K562 (cell line): ENCODE measurements around the gene APOBEC3G. TPM values are rescaled to one million over a fixed set of nuclear protein-coding genes. Genes with fewer than 3 reads are reported as not detected.

Experiments
- CBX5 ChIP-seq: IDR thresholded peaks from 2 replicates; pipeline ENCODE4 v1.6.1; 2014; ENCODE audit warnings: low read depth, borderline replicate concordance
- EP400 ChIP-seq: fragments of 450-650 bp; IDR thresholded peaks from 2 replicates; pipeline ENCODE4 v1.6.1; 2017; ENCODE audit warnings: antibody characterized with exemption, mild to moderate bottlenecking, moderate library complexity
- FOS ChIP-seq: IDR thresholded peaks from 3 replicates; pipeline ENCODE4 v1.6.1; 2011; ENCODE audit not compliant: insufficient read length; ENCODE audit errors: extremely low read depth
- RAD51 ChIP-seq: fragments of 450-650 bp; IDR thresholded peaks from 2 replicates; pipeline ENCODE4 v1.7.1; 2016; ENCODE audit warnings: low read depth, mild to moderate bottlenecking, borderline replicate concordance
- ZBTB8A ChIP-seq: fragments of 450-650 bp; IDR thresholded peaks from 2 replicates; pipeline ENCODE4 v1.6.1; 2018; ENCODE audit warnings: mild to moderate bottlenecking, moderate library complexity; ENCODE audit not compliant: partially characterized antibody
- ZFPM2 ChIP-seq: fragments of 250-450 bp; sonication (Bioruptor Pico); IDR thresholded peaks from 2 replicates; pipeline ENCODE4 v1.5.1; 2022; ENCODE audit warnings: mild to moderate bottlenecking
- ZNF644 ChIP-seq: fragments of 200-800 bp; sonication (Bioruptor generic); IDR thresholded peaks from 2 replicates; pipeline ENCODE4 v1.6.1; 2016; ENCODE audit warnings: low read depth, missing genetic modification characterization, missing compliant biosample characterization
- polyA plus RNA-seq, 8 experiments: library from polyadenylated mRNA; depleted of rRNA in 4 of 8; stranded (reverse) in 5 of 8; unstranded in 3 of 8; fragments of >200 nt; fragmentation: Nextera tagmentation in 2 of 8; fragmentation: Illumina TruSeq in 1 of 8; extraction: Ambion mirVana in 2 of 8; extraction: Trizol in 1 of 8; gene quantifications; 2 replicates each; pipeline versions ENCODE4 v1.2.1 to v1.2.3, GENCODE V29; 2011 to 2014; ENCODE audit warnings: inconsistent platforms in 1 of 8, missing spikeins in 1 of 8
- small RNA-seq: library from RNA; depleted of rRNA; stranded (forward); fragments of <200 nt; gene quantifications from one replicate; pipeline ENCODE3, GENCODE V24; 2014
- total RNA-seq, 7 experiments: library from RNA; depleted of rRNA in 6 of 7; stranded (reverse); fragments of >200 nt in 6 of 7; fragmentation: Illumina TruSeq in 2 of 7; extraction: Trizol in 2 of 7; gene quantifications; 2 replicates each; pipeline versions ENCODE4 v1.2.1 to v1.2.3, GENCODE V29; 2011 to 2021; ENCODE audit warnings: low replicate concordance in 1 of 7

APOBEC3G gene
- total and polyA plus RNA-seq, 9 of the 15 experiments (the other 6 are each of a cell fraction or from before 2014, with no cell fraction given): 5.2 to 20.8 (median 11.4) TPM

- TF ChIP-seq RAD51 (no peak), CBX5 (no peak), ZNF644 (tag) (no peak), EP400 (no peak), ZFPM2 (CRISPR knock-in tag) (no peak), FOS (no peak), ZBTB8A (no peak)
Observed at GRCh38 chr22:39136317-39136716, 59.2 kb downstream of the APOBEC3G start (continued).

Small RNA genes lying within 50 kb of the gene (small RNA-seq; reads per million reads assigned to genes)
- not detected for gene AL022318.2
- not detected for gene COX5BP7

Other genes starting within 250 kb of the APOBEC3G start
Only the 7 nearest of the 11 such genes appear.
- gene APOBEC3A, start 119.7 kb upstream of the APOBEC3G start, total RNA-seq (2014; rRNA removed): not detected in 2 replicates
- gene APOBEC3A, start 119.7 kb upstream of the APOBEC3G start, total RNA-seq (2014; rRNA removed; fragmentation: Illumina TruSeq; extraction: Trizol): not detected in 2 replicates
- not detected in 2 replicates for gene APOBEC3A, start 119.7 kb upstream of the APOBEC3G start, total RNA-seq (2015; rRNA removed; fragmentation: Illumina TruSeq; extraction: Trizol)
- not detected in 2 replicates for gene APOBEC3A, start 119.7 kb upstream of the APOBEC3G start, total RNA-seq (2021)
- gene APOBEC3A, start 119.7 kb upstream of the APOBEC3G start, polyA plus RNA-seq (2011; rRNA removed): not detected in 2 replicates
- not detected in 2 replicates for gene APOBEC3A, start 119.7 kb upstream of the APOBEC3G start, polyA plus RNA-seq (2014; fragmentation: Illumina TruSeq; extraction: Trizol)
- under 1 TPM in 1 of 2 experiments, not detected in 1; 0.04 TPM for gene APOBEC3A, start 119.7 kb upstream of the APOBEC3G start, polyA plus RNA-seq (2014; fragmentation: Nextera tagmentation; extraction: Ambion mirVana)
- not detected in 2 replicates for gene APOBEC3A, start 119.7 kb upstream of the APOBEC3G start, polyA plus RNA-seq (2014; rRNA removed)
- 29.3 and 38.4 TPM in 2 replicates for gene APOBEC3B, start 94.9 kb upstream of the APOBEC3G start, total RNA-seq (2014; rRNA removed)
- 6.6 and 6.8 TPM in 2 replicates for gene APOBEC3B, start 94.9 kb upstream of the APOBEC3G start, total RNA-seq (2014; rRNA removed; fragmentation: Illumina TruSeq; extraction: Trizol)
- gene APOBEC3B, start 94.9 kb upstream of the APOBEC3G start, total RNA-seq (2015; rRNA removed; fragmentation: Illumina TruSeq; extraction: Trizol): 5.9 and 7.1 TPM in 2 replicates
- 43.2 and 43.6 TPM in 2 replicates for gene APOBEC3B, start 94.9 kb upstream of the APOBEC3G start, total RNA-seq (2021)
- 16.7 and 39.5 TPM in 2 replicates for gene APOBEC3B, start 94.9 kb upstream of the APOBEC3G start, polyA plus RNA-seq (2011; rRNA removed)
- 57.9 and 62.9 TPM in 2 replicates for gene APOBEC3B, start 94.9 kb upstream of the APOBEC3G start, polyA plus RNA-seq (2014; fragmentation: Illumina TruSeq; extraction: Trizol)
- 100 to 1,000 TPM; 160 to 166 TPM for gene APOBEC3B, start 94.9 kb upstream of the APOBEC3G start, polyA plus RNA-seq (2014; fragmentation: Nextera tagmentation; extraction: Ambion mirVana)
- 49.5 and 58.1 TPM in 2 replicates for gene APOBEC3B, start 94.9 kb upstream of the APOBEC3G start, polyA plus RNA-seq (2014; rRNA removed)
- gene APOBEC3C, start 63.0 kb upstream of the APOBEC3G start, total RNA-seq (2014; rRNA removed): 12.4 and 15.1 TPM in 2 replicates
- 14.4 and 15.6 TPM in 2 replicates for gene APOBEC3C, start 63.0 kb upstream of the APOBEC3G start, total RNA-seq (2014; rRNA removed; fragmentation: Illumina TruSeq; extraction: Trizol)
- gene APOBEC3C, start 63.0 kb upstream of the APOBEC3G start, total RNA-seq (2015; rRNA removed; fragmentation: Illumina TruSeq; extraction: Trizol): 15.8 and 15.9 TPM in 2 replicates
- 90.1 and 90.9 TPM in 2 replicates for gene APOBEC3C, start 63.0 kb upstream of the APOBEC3G start, total RNA-seq (2021)
- 44.4 and 54.7 TPM in 2 replicates for gene APOBEC3C, start 63.0 kb upstream of the APOBEC3G start, polyA plus RNA-seq (2011; rRNA removed)
- 116 and 118 TPM in 2 replicates for gene APOBEC3C, start 63.0 kb upstream of the APOBEC3G start, polyA plus RNA-seq (2014; fragmentation: Illumina TruSeq; extraction: Trizol)
- gene APOBEC3C, start 63.0 kb upstream of the APOBEC3G start, polyA plus RNA-seq (2014; fragmentation: Nextera tagmentation; extraction: Ambion mirVana): 100 to 1,000 TPM; 226 to 285 TPM
- gene APOBEC3C, start 63.0 kb upstream of the APOBEC3G start, polyA plus RNA-seq (2014; rRNA removed): 55.5 and 59.8 TPM in 2 replicates
- 4.3 and 6.4 TPM in 2 replicates for gene APOBEC3D, start 56.1 kb upstream of the APOBEC3G start, total RNA-seq (2014; rRNA removed)
- 3.0 and 3.7 TPM in 2 replicates for gene APOBEC3D, start 56.1 kb upstream of the APOBEC3G start, total RNA-seq (2014; rRNA removed; fragmentation: Illumina TruSeq; extraction: Trizol)
- gene APOBEC3D, start 56.1 kb upstream of the APOBEC3G start, total RNA-seq (2015; rRNA removed; fragmentation: Illumina TruSeq; extraction: Trizol): 6.4 and 6.8 TPM in 2 replicates
- gene APOBEC3D, start 56.1 kb upstream of the APOBEC3G start, total RNA-seq (2021): 9.1 and 9.6 TPM in 2 replicates
- gene APOBEC3D, start 56.1 kb upstream of the APOBEC3G start, polyA plus RNA-seq (2011; rRNA removed): 5.1 and 6.0 TPM in 2 replicates
- gene APOBEC3D, start 56.1 kb upstream of the APOBEC3G start, polyA plus RNA-seq (2014; fragmentation: Illumina TruSeq; extraction: Trizol): 6.6 and 7.4 TPM in 2 replicates
- gene APOBEC3D, start 56.1 kb upstream of the APOBEC3G start, polyA plus RNA-seq (2014; fragmentation: Nextera tagmentation; extraction: Ambion mirVana): 1 to 10 TPM; 4.7 to 8.4 TPM
- 4.4 and 6.0 TPM in 2 replicates for gene APOBEC3D, start 56.1 kb upstream of the APOBEC3G start, polyA plus RNA-seq (2014; rRNA removed)
- 1.6 and 2.4 TPM in 2 replicates for gene APOBEC3F, start 36.4 kb upstream of the APOBEC3G start, total RNA-seq (2014; rRNA removed)
- 0.80 and 1.1 TPM in 2 replicates for gene APOBEC3F, start 36.4 kb upstream of the APOBEC3G start, total RNA-seq (2014; rRNA removed; fragmentation: Illumina TruSeq; extraction: Trizol)
- gene APOBEC3F, start 36.4 kb upstream of the APOBEC3G start, total RNA-seq (2015; rRNA removed; fragmentation: Illumina TruSeq; extraction: Trizol): 1.5 and 1.9 TPM in 2 replicates
- 3.3 and 5.0 TPM in 2 replicates for gene APOBEC3F, start 36.4 kb upstream of the APOBEC3G start, total RNA-seq (2021)
- gene APOBEC3F, start 36.4 kb upstream of the APOBEC3G start, polyA plus RNA-seq (2011; rRNA removed): 1.6 TPM in 2 replicates
- 2.2 and 2.7 TPM in 2 replicates for gene APOBEC3F, start 36.4 kb upstream of the APOBEC3G start, polyA plus RNA-seq (2014; fragmentation: Illumina TruSeq; extraction: Trizol)
- 1 to 10 TPM; 1.4 to 2.0 TPM for gene APOBEC3F, start 36.4 kb upstream of the APOBEC3G start, polyA plus RNA-seq (2014; fragmentation: Nextera tagmentation; extraction: Ambion mirVana)
- gene APOBEC3F, start 36.4 kb upstream of the APOBEC3G start, polyA plus RNA-seq (2014; rRNA removed): 1.7 and 4.0 TPM in 2 replicates
- not detected in 2 replicates for gene APOBEC3H, start 20.0 kb downstream of the APOBEC3G start, total RNA-seq (2014; rRNA removed)
- gene APOBEC3H, start 20.0 kb downstream of the APOBEC3G start, total RNA-seq (2014; rRNA removed; fragmentation: Illumina TruSeq; extraction: Trizol): not detected in 2 replicates
- gene APOBEC3H, start 20.0 kb downstream of the APOBEC3G start, total RNA-seq (2015; rRNA removed; fragmentation: Illumina TruSeq; extraction: Trizol): not detected in 2 replicates
- not detected in 2 replicates for gene APOBEC3H, start 20.0 kb downstream of the APOBEC3G start, total RNA-seq (2021)
- not detected in 2 replicates for gene APOBEC3H, start 20.0 kb downstream of the APOBEC3G start, polyA plus RNA-seq (2011; rRNA removed)
- gene APOBEC3H, start 20.0 kb downstream of the APOBEC3G start, polyA plus RNA-seq (2014; fragmentation: Illumina TruSeq; extraction: Trizol): not detected in 2 replicates
- under 1 TPM in 1 of 2 experiments, not detected in 1; 0.10 TPM for gene APOBEC3H, start 20.0 kb downstream of the APOBEC3G start, polyA plus RNA-seq (2014; fragmentation: Nextera tagmentation; extraction: Ambion mirVana)
- 0.21 TPM in 1 of 2 replicates, not detected in the other for gene APOBEC3H, start 20.0 kb downstream of the APOBEC3G start, polyA plus RNA-seq (2014; rRNA removed)
- 2.9 and 5.0 TPM in 2 replicates for gene CBX7, start 75.4 kb downstream of the APOBEC3G start, total RNA-seq (2014; rRNA removed)
- 1.3 and 1.4 TPM in 2 replicates for gene CBX7, start 75.4 kb downstream of the APOBEC3G start, total RNA-seq (2014; rRNA removed; fragmentation: Illumina TruSeq; extraction: Trizol)
- gene CBX7, start 75.4 kb downstream of the APOBEC3G start, total RNA-seq (2015; rRNA removed; fragmentation: Illumina TruSeq; extraction: Trizol): 0.83 and 0.87 TPM in 2 replicates
- gene CBX7, start 75.4 kb downstream of the APOBEC3G start, total RNA-seq (2021): 4.1 and 4.8 TPM in 2 replicates
- gene CBX7, start 75.4 kb downstream of the APOBEC3G start, polyA plus RNA-seq (2011; rRNA removed): 3.8 and 4.2 TPM in 2 replicates
- 2.8 and 3.5 TPM in 2 replicates for gene CBX7, start 75.4 kb downstream of the APOBEC3G start, polyA plus RNA-seq (2014; fragmentation: Illumina TruSeq; extraction: Trizol)
- under 1 TPM; 0.04 to 0.13 TPM for gene CBX7, start 75.4 kb downstream of the APOBEC3G start, polyA plus RNA-seq (2014; fragmentation: Nextera tagmentation; extraction: Ambion mirVana)
- gene CBX7, start 75.4 kb downstream of the APOBEC3G start, polyA plus RNA-seq (2014; rRNA removed): 4.8 and 5.2 TPM in 2 replicates